DMS153 treated with DMSO at 0.1 percent for 48 hours (cell line): ENCODE measurements around the gene MYL12B.

Source experiments
- DNase-seq: peaks from one replicate; lab custom pipeline; 2025; ENCODE audit not compliant: unreplicated experiment; lab: John Stamatoyannopoulos, UW

MYL12B gene

GRCh38 chr18:3234457-3234856 lies 27.5 kb upstream of the MYL12B start:
- no peak for DNase-seq

GRCh38 chr18:3235846-3236245 lies 26.1 kb upstream of the MYL12B start:
- DNase-seq: no peak

- DNase-seq: no peak
Measured at GRCh38 chr18:3236470-3236869, 25.5 kb upstream of the MYL12B start.

GRCh38 chr18:3238742-3239141 lies 23.2 kb upstream of the MYL12B start:
- DNase-seq: no peak

- no peak for DNase-seq
Measured at GRCh38 chr18:3245185-3245564, 16.8 kb upstream of the MYL12B start.

- DNase-seq: peak; percentile 26
Measured at GRCh38 chr18:3245853-3246634, 15.9 kb upstream of the MYL12B start.

- no peak for DNase-seq
Measured at GRCh38 chr18:3246635-3247239, 15.2 kb upstream of the MYL12B start.

GRCh38 chr18:3247240-3248061 lies 14.5 kb upstream of the MYL12B start, which contains the start of gene MYL12A:
TSS of gene MYL12A (plus strand) at chr18:3247801. CDS start at chr18:3253248, 5,447 bp downstream.
- peak; percentile 71 for DNase-seq

- DNase-seq: no peak
Measured at GRCh38 chr18:3248062-3248657, 13.8 kb upstream of the MYL12B start.

- no peak for DNase-seq
Measured at GRCh38 chr18:3248658-3249359, 13.1 kb upstream of the MYL12B start.

GRCh38 chr18:3250237-3251107 lies 11.5 kb upstream of the MYL12B start:
- DNase-seq: no peak

- DNase-seq: no peak
Measured at GRCh38 chr18:3251249-3251962, 10.5 kb upstream of the MYL12B start.

GRCh38 chr18:3251963-3252277 lies 10.0 kb upstream of the MYL12B start:
- no peak for DNase-seq

GRCh38 chr18:3252843-3253242 lies 9.1 kb upstream of the MYL12B start:
- no peak for DNase-seq

GRCh38 chr18:3254725-3255124 lies 7.2 kb upstream of the MYL12B start:
- DNase-seq: no peak

- DNase-seq: no peak
Measured at GRCh38 chr18:3255611-3256165, 6.2 kb upstream of the MYL12B start.

- no peak for DNase-seq
Measured at GRCh38 chr18:3256693-3257626, 5.0 kb upstream of the MYL12B start.

- DNase-seq: no peak
Measured at GRCh38 chr18:3257627-3258120, 4.3 kb upstream of the MYL12B start.
